ENCODE results near the gene F10.

Gene F10

DNA sequence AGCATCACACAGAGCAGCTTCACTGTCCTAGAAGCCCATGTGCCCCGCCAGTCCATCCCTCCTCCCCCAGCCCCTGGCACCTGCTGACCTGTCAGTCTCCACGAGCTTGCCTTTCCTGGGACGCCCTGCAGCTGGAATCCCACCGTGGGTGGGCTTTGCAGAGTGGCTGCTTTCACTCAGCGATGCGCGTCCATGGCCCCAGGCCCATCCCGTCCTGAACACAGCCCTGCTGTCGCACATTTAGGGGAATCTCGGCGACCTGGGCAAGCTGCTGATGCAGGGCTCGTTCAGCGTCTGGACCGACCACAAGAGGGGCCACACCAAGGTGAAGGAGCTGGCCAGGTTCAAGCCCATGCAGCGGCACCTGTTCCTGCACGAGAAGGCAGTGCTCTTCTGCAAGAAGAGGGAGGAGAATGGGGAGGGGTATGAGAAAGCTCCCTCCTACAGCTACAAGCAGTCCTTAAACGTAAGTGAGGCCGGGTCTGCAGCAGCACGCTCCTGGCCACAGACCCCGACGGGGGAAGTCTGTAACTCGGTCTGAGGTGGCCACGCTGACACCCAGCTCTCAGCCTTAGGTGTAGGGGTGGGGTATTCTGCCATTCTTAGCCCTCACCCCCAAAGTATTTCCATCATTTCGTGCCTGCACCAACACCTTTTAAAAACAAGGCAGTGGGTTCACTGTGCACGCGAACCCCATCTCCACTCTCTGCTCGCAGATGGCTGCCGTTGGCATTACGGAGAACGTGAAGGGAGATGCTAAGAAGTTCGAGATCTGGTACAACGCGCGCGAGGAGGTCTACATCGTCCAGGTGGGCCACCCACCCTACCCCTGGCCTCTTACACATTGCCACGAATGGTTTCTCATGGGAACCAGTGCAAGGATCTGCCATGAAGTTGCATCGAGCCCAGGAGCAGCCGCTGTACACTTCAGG, 35.3 kb upstream of the F10 start:
- no peak for DNase-seq (ENCODE audit: low spot score)

DNA sequence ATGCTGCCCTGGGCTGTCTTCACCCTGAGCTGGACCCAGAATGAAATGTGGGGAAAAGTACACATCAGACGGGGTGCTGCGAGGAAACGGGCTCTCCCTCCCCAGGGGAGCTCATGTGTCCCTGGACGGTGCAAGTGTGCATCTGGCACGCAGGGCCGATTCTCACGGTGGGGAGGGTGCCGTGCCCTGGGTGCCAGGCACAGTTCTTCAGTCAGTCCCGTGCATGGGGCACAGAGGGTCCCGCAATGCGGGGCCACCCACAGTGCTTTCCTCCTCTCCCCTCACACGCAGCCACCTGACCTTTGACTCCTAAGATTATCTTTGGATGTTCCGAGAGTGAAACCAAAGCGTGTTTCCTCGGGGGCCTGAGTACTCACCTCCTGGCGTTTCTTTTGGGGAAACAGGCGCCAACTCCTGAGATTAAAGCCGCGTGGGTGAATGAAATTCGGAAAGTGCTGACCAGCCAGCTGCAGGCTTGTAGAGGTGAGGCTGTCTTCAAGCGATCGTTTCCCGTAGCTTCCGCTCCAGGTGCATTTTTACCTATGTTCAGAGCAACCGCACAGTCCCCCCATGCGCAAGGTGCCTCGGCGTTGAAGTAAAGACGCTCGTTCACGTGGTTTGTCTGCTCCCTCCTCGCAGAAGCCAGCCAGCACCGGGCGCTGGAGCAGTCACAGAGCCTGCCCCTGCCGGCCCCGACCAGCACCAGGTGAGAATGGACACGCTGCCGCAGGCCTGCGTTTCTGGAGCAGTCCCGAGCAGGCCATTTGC, 34.5 kb upstream of the F10 start:
- DNase-seq (ENCODE audit: low spot score): no peak

GRCh38 chr13:113088691-113089020, 33.9 kb upstream of the F10 start:
- no peak for DNase-seq (ENCODE audit: low spot score)

GRCh38 chr13:113089693-113090414, 32.7 kb upstream of the F10 start:
- DNase-seq (ENCODE audit: low spot score): no peak

DNA sequence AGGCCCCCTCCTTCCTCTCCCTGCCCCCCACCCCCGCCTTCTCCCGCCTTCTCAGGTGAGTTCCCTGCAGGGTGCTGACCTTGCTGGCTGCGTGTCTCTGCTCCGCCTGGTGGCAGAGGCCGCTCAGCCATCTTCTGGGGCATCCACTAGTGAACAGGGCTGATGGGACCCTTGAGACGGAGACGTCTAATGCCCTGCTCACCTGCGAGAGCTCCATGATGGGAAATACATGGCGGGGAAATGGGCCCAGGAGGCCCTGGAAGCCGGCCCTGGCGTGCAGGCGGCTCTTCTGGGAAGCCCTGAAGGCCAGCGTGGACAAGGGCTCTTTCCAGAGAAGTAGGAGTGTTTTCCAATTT, 32.2 kb upstream of the F10 start:
- DNase-seq (ENCODE audit: low spot score): no peak

DNA sequence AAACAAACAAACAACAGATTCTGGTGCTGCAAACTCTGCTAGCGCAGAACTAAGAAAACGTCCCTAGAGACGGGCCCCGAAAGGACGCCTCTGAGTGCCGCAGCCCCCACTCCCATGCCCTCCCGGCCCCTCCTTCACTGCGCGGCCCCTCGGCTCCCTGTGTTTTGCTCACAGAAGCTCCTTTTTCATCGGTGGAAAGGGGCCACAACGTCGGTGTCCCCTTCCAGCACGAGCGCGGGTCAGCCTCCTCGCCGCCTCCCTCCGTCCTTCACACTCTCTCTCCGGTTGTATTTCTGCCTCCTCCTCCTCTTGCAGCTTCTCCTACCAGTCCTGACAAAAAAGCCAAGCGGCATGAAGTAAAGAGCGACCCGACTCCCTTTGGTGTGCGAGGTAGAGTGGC, 31.8 kb upstream of the F10 start:
- DNase-seq (ENCODE audit: low spot score): no peak

GRCh38 chr13:113091211-113091771, 31.3 kb upstream of the F10 start:
- DNase-seq (ENCODE audit: low spot score): no peak

GRCh38 chr13:113091891-113092775, 30.5 kb upstream of the F10 start:
- no peak for DNase-seq (ENCODE audit: low spot score)

DNA sequence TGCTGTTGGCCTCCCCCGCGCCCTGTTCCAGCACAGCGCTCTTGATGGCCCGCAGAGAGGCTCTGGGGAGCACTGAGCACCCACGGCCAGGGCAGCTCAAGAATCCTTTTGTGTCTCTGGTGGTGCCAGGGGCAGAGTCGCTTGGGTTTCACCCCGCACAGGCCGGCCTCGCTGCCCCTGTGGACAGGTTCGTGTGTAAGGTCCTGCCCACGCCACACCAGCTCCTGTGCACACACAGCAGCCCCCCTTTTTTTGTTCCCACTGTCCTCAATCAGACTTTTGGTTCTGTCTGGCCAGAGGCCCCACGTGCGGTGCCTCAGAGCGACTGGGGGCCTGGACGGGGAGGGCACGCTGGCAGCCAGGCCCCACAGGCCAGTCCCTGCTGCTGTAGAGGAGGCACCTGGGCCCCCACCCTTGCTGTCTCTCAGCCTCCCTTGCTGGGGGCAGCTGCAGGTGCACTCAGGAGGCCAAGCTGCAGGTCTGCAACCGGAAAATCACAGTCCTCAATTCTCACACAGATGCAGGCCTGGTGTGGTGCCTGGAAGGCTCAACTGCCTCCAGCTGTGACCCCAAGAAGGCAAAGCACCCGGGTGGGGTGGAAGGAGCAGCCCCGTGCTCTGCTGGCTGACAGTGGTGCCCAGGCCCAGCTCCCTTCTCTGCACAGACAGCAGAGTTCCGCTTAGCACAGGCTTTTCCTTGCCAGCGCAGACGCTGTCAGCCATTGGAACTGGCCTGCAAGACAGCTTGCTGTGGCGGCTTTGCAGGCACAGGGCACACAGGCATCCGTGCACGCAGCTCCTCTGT, 29.6 kb upstream of the F10 start:
- no peak for DNase-seq (ENCODE audit: low spot score)

DNA sequence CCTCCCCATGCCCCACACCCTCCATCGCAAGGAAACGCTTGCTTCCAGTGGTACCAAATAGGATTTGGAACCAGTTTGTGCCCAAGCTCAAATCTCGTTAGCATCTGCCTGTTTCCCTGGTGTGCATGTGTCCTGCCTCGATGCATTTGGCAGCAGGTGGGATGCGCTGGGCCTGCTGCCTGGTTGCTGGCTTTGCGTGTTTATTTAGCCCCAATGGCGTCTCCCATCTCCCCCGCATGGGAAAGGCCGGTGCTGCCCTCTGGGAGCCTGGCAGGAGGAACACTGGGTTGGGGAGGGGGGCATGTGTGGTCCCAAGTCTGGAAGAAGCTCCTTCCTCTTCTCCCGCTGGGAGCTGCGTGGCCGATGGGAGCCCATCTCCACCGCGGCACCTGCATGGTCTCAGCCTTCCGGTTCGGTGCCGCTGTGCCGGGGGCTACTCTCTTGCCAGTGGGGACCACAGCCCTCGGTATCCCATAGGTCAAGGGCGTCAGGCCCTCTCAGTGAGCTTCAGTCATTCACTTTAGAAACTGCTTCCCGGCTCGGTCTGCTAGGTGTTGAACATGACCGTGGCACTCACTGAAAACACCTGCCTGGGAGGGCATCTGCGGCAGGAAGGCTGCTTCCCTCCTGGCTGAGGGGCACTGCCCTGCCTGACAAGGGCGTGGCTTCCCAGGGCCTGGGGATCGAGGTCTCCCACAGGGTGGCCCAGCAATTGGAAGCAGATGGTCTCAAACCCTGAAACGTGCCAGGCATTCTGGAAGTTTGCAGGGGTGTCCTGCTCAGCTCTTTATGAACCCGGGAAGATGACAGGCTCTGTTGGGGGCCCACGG, 28.8 kb upstream of the F10 start:
- DNase-seq (ENCODE audit: low spot score): no peak

GRCh38 chr13:113094410-113094800, 28.2 kb upstream of the F10 start:
- DNase-seq (ENCODE audit: low spot score): no peak

GRCh38 chr13:113095146-113096051, 27.2 kb upstream of the F10 start:
- no peak for DNase-seq (ENCODE audit: low spot score)

- DNase-seq (ENCODE audit: low spot score): no peak
Measured at GRCh38 chr13:113096052-113096744, 26.4 kb upstream of the F10 start.

DNA sequence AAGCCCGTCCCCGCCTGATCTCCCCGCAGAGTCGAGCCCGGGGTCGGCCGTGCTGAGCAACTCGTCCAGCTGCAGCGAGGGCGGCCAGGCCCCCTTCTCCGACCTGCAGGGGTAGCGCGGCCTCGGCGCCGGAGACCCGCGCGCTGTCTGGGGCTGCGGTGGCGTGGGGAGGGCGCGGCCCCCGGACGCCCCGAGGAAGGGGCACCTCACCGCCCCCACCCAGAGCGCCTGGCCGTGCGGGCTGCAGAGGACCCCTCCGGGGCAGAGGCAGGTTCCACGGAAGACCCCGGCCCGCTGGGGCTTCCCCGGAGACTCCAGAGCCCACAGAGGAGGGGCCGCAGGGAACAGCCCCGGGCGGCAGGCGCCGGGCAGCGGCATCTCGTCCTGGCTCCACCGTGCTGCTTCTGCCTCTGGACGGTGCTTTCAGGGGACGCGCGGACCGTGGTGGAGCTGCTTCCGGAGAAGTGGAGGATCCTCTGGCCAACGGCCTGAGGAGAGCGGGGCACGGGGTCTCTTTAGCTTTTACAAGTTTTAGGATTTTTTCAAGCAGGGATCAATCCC, 25.8 kb upstream of the F10 start:
- no peak for DNase-seq (ENCODE audit: low spot score)

DNA sequence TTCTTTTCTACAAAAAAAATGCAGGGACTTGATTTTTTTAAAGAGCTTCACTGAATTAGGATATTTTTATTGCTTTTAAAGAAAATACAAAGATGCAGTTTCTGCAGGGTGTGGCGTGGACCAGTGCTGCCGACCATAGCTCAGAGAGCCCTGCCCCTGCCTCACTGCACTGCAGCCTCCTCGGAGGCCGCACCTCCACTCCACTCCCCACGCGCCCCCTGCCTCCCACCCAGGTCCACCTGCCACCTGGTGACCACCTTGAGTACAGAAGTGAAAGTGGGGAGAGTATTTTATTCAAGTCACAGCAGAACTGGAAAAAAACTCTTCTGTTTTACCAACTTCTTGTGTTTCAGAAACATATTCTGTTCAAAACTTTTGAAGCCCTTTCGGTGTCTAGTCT, 24.9 kb upstream of the F10 start:
- no peak for DNase-seq (ENCODE audit: low spot score)

DNA sequence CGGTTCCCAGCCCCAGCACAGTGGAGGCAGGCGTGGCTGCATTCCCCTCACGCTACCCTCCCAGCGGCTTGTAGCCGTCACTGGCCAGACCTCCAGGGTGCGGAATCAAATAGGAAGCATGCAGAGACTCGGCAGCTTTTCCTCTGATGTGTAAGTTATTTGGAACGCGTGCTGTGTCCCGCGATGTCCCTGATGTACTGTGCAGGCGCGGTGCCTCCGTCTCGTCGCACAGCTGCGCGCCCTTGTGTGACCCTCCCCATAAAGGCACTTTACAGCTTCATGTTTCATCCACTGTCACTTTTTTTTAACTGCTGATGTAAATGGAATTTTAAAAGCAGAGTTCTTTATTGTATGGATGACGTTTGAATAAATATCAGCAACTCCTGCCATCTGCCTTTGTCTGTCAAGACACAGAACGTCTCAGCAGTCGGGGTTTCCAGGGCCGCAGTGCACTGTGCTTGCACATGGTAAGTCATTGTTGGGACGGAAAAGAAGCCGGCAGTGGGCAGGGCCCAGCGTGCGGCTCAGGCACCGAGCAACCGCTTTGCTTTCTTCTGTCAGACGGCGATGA, 24.4 kb upstream of the F10 start:
- no peak for DNase-seq (ENCODE audit: low spot score)

DNA sequence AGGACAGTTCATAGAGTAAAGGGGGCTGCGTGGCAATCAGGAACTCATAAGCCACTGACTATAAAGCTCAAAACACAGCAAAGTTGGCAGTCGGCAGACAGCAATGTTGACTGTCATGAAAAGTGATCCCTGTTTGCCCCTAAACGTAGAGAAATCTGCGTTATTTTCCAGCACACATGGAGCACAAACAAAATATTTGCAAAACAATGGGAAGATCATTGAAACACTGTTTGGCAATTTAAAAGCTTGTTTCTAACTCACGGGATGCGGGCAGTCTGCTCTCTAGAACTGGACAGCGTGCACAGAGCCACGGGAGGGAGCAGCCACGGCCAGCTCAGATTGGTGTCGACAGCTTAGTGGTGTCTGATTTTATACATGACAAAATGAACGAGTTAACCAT, 23.5 kb upstream of the F10 start:
- DNase-seq (ENCODE audit: low spot score): no peak
